ENCODE data around the gene ARHGAP18. TPM values are rescaled to one million over a fixed set of nuclear protein-coding genes. Genes with fewer than 3 reads are reported as not detected.

Gene ARHGAP18, protein sequence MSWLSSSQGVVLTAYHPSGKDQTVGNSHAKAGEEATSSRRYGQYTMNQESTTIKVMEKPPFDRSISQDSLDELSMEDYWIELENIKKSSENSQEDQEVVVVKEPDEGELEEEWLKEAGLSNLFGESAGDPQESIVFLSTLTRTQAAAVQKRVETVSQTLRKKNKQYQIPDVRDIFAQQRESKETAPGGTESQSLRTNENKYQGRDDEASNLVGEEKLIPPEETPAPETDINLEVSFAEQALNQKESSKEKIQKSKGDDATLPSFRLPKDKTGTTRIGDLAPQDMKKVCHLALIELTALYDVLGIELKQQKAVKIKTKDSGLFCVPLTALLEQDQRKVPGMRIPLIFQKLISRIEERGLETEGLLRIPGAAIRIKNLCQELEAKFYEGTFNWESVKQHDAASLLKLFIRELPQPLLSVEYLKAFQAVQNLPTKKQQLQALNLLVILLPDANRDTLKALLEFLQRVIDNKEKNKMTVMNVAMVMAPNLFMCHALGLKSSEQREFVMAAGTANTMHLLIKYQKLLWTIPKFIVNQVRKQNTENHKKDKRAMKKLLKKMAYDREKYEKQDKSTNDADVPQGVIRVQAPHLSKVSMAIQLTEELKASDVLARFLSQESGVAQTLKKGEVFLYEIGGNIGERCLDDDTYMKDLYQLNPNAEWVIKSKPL
- 1 to 10 TPM; 5.2 to 6.8 TPM for total RNA-seq

DNA sequence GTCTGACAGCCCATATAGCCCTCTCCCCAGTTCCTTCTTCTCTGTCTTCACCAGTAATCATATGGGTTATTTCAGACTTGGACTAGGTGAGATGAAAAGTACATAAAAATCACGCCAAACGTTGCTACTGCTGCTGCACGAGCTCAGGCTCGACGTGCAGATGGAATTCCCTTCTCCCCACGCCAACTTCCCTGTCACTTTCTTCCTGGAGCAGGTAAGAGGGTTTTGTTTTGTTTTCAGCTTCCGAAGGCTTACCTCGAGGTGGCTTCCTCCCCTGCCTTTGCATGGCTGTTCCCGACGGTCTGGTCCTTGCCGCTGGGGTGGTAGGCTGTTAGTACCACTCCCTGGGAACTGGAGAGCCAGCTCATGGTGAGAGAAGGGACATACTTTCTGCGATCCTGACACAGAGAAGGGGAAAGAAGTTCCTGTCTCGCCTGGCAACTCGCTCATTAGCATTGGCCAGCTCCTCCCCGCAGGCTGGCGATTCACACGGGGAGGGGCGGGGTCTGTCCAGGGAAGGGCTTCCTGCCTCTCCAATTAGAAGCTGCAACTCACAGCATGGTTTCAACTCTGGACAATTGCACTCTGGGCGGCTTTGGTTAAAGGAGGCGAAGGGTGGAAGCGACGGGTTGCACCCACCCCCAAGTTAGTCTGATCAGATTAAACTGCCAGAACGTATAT lies at the start of gene ARHGAP18:
TSS of gene ARHGAP18 (minus strand) at position 409 of the 681 bp plus-strand sequence. CDS start at position 368, 41 bp downstream.
- H3K9me3 Mint-ChIP-seq (ENCODE audit: low read depth), result no peaks in the 10 kb centered on the region
- intact Hi-C loops (cut with DNase I, micrococcal nuclease), result loop anchor here (1.0 to 2.0 kb wide), 2 partner anchors 37 to 38 kb away; no protein-coding TSS in a partner anchor
- ATAC-seq (peak; percentile 94), DNase-seq (peak; percentile 84)
- ChIA-PET POLR2A (interaction anchor here (0.6 to 1.1 kb wide), 3 partner anchors 30 to 577 kb away, joined by 3 to 6 read pairs (median 3); no protein-coding TSS in a partner anchor), CTCF (interaction anchor here (0.8 to 2.6 kb wide), 10 partner anchors 10 to 135 kb away, joined by 3 to 14 read pairs (median 4); no protein-coding TSS in a partner anchor)
- peaks cover 2% of the 10 kb centered on the region for H3K27me3 Mint-ChIP-seq
- peaks cover 27% of the 10 kb centered on the region for H3K4me1 Mint-ChIP-seq
- peak within 1 kb of the TSS; percentile 83 for H3K27ac Mint-ChIP-seq
- no peaks in the 10 kb centered on the region for H3K36me3 Mint-ChIP-seq (ENCODE audit: low read depth)
- H3K4me3 Mint-ChIP-seq, result peak within 1 kb of the TSS; percentile 88

DNA sequence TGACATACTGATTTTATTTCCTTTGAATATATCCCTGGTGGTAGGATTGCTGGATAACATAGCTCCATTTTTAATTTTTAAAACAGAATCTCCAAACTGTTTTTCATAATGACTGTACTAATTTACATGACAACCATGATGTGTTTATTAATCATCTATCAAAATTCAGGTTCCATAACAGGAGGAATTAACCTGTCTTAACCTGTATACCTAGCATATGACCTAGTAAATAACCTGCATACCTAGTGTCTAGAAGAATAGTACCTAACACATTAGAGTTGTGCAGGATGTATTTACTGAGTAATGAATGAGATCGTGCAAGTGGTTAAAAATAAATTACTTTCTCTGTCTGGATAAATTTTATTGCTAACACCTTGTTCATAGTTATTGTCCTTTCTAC lies 45.8 kb upstream of the ARHGAP18 start:
- ChIA-PET POLR2A (no interaction called here), CTCF (interaction anchor here (0.6 to 1.6 kb wide), 2 partner anchors 158 to 534 kb away, joined by 5 to 7 read pairs; no protein-coding TSS in a partner anchor)
- ATAC-seq, result no peak
- H3K27ac Mint-ChIP-seq, result no peak overlapping the region
- peaks cover 12% of the 10 kb centered on the region for H3K4me1 Mint-ChIP-seq
- H3K9me3 Mint-ChIP-seq (ENCODE audit: low read depth), result no peaks in the 10 kb centered on the region
- H3K27me3 Mint-ChIP-seq, result peaks cover 1% of the 10 kb centered on the region
- intact Hi-C loops (cut with DNase I, micrococcal nuclease), result no loop called here
- H3K36me3 Mint-ChIP-seq (ENCODE audit: low read depth), result no peaks in the 10 kb centered on the region
- no peak for DNase-seq
- H3K4me3 Mint-ChIP-seq, result no peak overlapping the region

DNA sequence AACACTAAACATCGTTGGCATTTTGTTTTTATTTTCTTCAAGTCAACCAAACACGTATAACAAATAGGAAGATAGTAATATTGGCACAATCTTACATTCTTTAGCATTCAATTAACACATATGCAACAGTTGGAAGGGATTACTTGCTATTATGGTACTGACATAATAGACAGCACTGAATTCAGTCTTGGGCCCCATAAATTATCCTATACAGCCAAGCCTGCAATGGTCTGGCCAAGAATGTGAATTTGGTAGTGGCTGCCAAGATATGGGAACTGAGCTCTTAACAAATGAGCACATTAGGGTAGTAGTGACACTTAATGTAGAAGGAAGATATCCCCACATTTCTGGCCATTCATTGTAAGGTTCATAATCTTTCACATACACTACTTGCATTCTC lies 44.8 kb upstream of the ARHGAP18 start:
- ATAC-seq (no peak), DNase-seq (no peak)
- intact Hi-C loops (cut with DNase I, micrococcal nuclease), result no loop called here
- ChIA-PET POLR2A (no interaction called here), CTCF (interaction anchor here (0.8 to 1.6 kb wide), 2 partner anchors 21 to 157 kb away, joined by 4 to 7 read pairs; no protein-coding TSS in a partner anchor)
- Mint-ChIP-seq H3K9me3 (ENCODE audit: low read depth) (no peaks in the 10 kb centered on the region), H3K27me3 (no peaks in the 10 kb centered on the region), H3K36me3 (ENCODE audit: low read depth) (no peaks in the 10 kb centered on the region), H3K4me3 (no peak overlapping the region), H3K4me1 (peaks cover 22% of the 10 kb centered on the region), H3K27ac (no peak overlapping the region)

DNA sequence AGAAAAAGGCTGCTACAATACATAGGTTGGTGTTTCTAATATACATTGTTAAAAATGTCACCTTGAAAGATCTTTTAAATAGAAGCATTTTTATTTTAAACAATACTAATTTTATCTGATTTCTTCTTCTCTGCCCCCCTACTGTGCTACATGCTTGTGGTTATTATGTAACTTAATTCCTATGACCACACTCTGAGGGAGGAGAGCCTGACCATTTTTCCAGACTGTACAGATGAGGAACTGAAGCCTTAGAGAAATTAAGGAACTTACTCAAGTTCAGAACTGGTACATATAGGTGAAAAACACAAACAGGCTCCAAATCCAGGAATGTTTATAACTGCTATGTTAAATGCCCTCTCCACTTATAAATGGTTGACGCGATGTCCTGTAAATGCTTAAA lies 43.4 kb upstream of the ARHGAP18 start:
- Mint-ChIP-seq H3K4me3 (no peak overlapping the region), H3K4me1 (peaks cover 35% of the 10 kb centered on the region), H3K36me3 (ENCODE audit: low read depth) (no peaks in the 10 kb centered on the region), H3K27ac (no peak overlapping the region), H3K9me3 (ENCODE audit: low read depth) (no peaks in the 10 kb centered on the region), H3K27me3 (no peaks in the 10 kb centered on the region)
- ChIA-PET POLR2A (interaction anchor here (0.6 kb wide), 1 partner anchor 257 kb away, joined by 3 read pairs; no protein-coding TSS in a partner anchor), CTCF (interaction anchor here (0.6 kb wide), 1 partner anchor 9 kb away, joined by 3 read pairs; no protein-coding TSS in a partner anchor)
- DNase-seq, result no peak
- intact Hi-C loops (cut with DNase I, micrococcal nuclease), result no loop called here
- no peak for ATAC-seq

DNA sequence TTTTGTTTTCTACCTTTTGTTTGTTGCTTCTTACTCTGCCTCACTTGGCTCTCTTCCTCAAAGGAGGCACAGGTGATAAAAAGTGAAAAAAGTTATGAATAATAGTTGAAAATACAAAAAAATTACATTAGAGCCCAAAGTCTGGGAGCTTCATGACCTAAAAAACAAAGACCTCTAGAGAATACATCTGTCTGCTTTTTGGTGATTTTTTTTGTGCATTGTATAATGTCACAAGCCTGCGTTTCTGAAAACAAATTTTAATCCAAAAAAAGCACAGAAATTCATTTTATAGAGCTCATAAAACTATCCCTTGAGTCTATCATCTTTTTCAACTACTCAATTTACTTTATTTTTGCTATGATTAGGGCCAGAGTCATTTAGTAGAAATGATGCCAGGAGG lies 41.4 kb upstream of the ARHGAP18 start:
- ChIA-PET CTCF (interaction anchor here (0.6 to 2.9 kb wide), 2 partner anchors 24 to 37 kb away, joined by 3 to 8 read pairs; no protein-coding TSS in a partner anchor), POLR2A (no interaction called here)
- DNase-seq (no peak), ATAC-seq (no peak)
- H3K9me3 Mint-ChIP-seq (ENCODE audit: low read depth), result no peaks in the 10 kb centered on the region
- no peak overlapping the region for H3K4me3 Mint-ChIP-seq
- H3K36me3 Mint-ChIP-seq (ENCODE audit: low read depth), result no peaks in the 10 kb centered on the region
- intact Hi-C loops (cut with DNase I, micrococcal nuclease), result loop anchor here in 1 of 2 experiments (2.0 kb wide), 1 partner anchor 253 kb away; no protein-coding TSS in a partner anchor
- H3K4me1 Mint-ChIP-seq, result peaks cover 51% of the 10 kb centered on the region
- peak overlapping the region; percentile 65 for H3K27ac Mint-ChIP-seq
- no peaks in the 10 kb centered on the region for H3K27me3 Mint-ChIP-seq

- Mint-ChIP-seq H3K36me3 (ENCODE audit: low read depth) (no peaks in the 10 kb centered on the region), H3K9me3 (ENCODE audit: low read depth) (no peaks in the 10 kb centered on the region), H3K27me3 (no peaks in the 10 kb centered on the region), H3K4me3 (no peak overlapping the region), H3K27ac (peak overlapping the region; percentile 92), H3K4me1 (peaks cover 51% of the 10 kb centered on the region)
- CTCF ChIA-PET, result interaction anchor here (0.6 to 3.0 kb wide), 13 partner anchors 8 to 280 kb away, joined by 3 to 29 read pairs (median 4); no protein-coding TSS in a partner anchor
- intact Hi-C loops (cut with DNase I, micrococcal nuclease), result loop anchor here in 1 of 2 experiments (2.0 kb wide), 1 partner anchor 252 kb away; no protein-coding TSS in a partner anchor
- DNase-seq (no peak), ATAC-seq (no peak)
- POLR2A ChIA-PET, result no interaction called here
Measured at GRCh38 chr6:129750360-129750759, 40.4 kb upstream of the ARHGAP18 start.

DNA sequence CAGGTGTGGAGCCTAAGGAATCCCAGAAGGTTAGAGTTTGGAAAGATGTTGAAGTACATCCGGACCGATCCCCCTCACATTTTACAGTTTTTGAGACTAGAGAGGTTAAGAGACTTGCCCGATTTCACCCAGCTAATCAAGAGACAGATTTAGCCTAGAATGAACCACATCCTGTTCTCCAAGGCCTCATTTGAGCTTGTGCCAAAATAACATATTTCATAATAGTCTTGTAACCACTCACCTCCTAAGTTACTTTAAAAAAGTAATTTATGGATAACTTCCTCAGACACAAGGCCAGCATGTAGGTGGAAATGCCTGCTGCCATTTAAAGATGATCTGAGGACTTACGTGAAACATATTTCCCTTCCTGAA lies 39.8 kb upstream of the ARHGAP18 start:
- DNase-seq, result no peak

GRCh38 chr6:129748901-129749748 lies 39.1 kb upstream of the ARHGAP18 start:
- CTCF ChIA-PET, result interaction anchor here (0.6 to 3.0 kb wide), 21 partner anchors 8 to 281 kb away, joined by 3 to 29 read pairs (median 4); no protein-coding TSS in a partner anchor
- Mint-ChIP-seq H3K27ac (peak overlapping the region; percentile 92), H3K27me3 (no peaks in the 10 kb centered on the region), H3K36me3 (ENCODE audit: low read depth) (no peaks in the 10 kb centered on the region), H3K9me3 (ENCODE audit: low read depth) (no peaks in the 10 kb centered on the region), H3K4me1 (peaks cover 56% of the 10 kb centered on the region), H3K4me3 (peak overlapping the region; percentile 62)
- no peak for DNase-seq
- POLR2A ChIA-PET, result interaction anchor here (0.6 to 0.7 kb wide), 2 partner anchors 88 to 270 kb away, joined by 3 read pairs; no protein-coding TSS in a partner anchor
- intact Hi-C loops (cut with DNase I, micrococcal nuclease), result loop anchor here (1.0 to 5.0 kb wide), 9 partner anchors 64 to 297 kb away; no protein-coding TSS in a partner anchor
- ATAC-seq, result no peak

More for the DNA sequence above, 39.8 kb upstream of the ARHGAP18 start:
- H3K4me3 Mint-ChIP-seq, result peak overlapping the region; percentile 62
- peaks cover 53% of the 10 kb centered on the region for H3K4me1 Mint-ChIP-seq
- H3K9me3 Mint-ChIP-seq (ENCODE audit: low read depth), result no peaks in the 10 kb centered on the region
- ChIA-PET CTCF (interaction anchor here (0.6 to 3.0 kb wide), 17 partner anchors 8 to 281 kb away, joined by 3 to 29 read pairs (median 4); no protein-coding TSS in a partner anchor), POLR2A (no interaction called here)
- no peaks in the 10 kb centered on the region for H3K36me3 Mint-ChIP-seq (ENCODE audit: low read depth)
- ATAC-seq, result peak; percentile 21
- intact Hi-C loops (cut with DNase I, micrococcal nuclease), result loop anchor here (1.0 to 5.0 kb wide), 10 partner anchors 65 to 297 kb away; no protein-coding TSS in a partner anchor
- no peaks in the 10 kb centered on the region for H3K27me3 Mint-ChIP-seq
- H3K27ac Mint-ChIP-seq, result peak overlapping the region; percentile 92

DNA sequence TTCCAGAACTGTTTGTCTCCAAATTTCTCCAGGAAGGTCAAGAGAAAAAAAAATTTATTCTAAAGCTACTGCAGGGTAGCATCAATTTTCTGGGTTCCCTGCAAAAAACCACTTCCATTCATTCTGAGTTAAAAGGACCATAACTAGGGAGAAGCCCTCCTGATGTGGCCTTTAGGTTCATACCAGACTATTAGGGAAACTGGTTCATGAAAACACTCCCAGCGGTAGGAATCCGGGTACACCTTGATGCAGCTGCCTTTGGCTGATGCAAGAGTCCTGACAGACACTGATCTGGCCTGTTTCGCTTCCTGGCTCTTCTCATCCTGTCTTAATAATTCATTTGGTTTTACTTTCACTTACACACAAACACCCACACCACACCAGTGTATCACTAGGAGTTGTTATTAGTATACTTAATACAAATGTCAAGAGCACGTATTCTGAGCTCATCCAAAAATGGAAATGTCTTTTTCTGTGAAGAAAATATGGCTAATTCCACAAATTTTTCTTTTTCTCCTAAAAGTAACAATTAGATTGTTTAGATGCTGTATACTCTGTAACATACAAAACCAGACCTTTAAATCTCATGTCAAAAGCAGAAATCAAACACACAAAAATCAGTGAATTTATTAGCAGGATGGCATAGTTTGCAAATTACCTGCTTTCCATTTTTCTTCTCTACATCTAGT lies 38.4 kb upstream of the ARHGAP18 start:
- POLR2A ChIA-PET, result interaction anchor here (0.6 to 0.7 kb wide), 2 partner anchors 87 to 271 kb away, joined by 3 read pairs; no protein-coding TSS in a partner anchor
- peak; percentile 93 for ATAC-seq
- intact Hi-C loops (cut with DNase I, micrococcal nuclease), result loop anchor here (2.0 to 5.0 kb wide), 6 partner anchors 64 to 296 kb away; no protein-coding TSS in a partner anchor
- H3K36me3 Mint-ChIP-seq (ENCODE audit: low read depth), result no peaks in the 10 kb centered on the region
- peak overlapping the region; percentile 62 for H3K4me3 Mint-ChIP-seq
- CTCF ChIA-PET, result interaction anchor here (0.5 to 3.0 kb wide), 12 partner anchors 9 to 255 kb away, joined by 3 to 29 read pairs (median 4); no protein-coding TSS in a partner anchor
- H3K27ac Mint-ChIP-seq, result peak overlapping the region; percentile 92
- H3K4me1 Mint-ChIP-seq, result peaks cover 61% of the 10 kb centered on the region
- DNase-seq, result peak; percentile 76
- H3K9me3 Mint-ChIP-seq (ENCODE audit: low read depth), result no peaks in the 10 kb centered on the region
- H3K27me3 Mint-ChIP-seq, result no peaks in the 10 kb centered on the region

Measured in activated CD4-positive, alpha-beta T cell treated with anti-CD3 and anti-CD28 coated beads for 36 hours (primary cell).